ENCODE measurements around the gene CAPG. TPM values are rescaled to one million over a fixed set of nuclear protein-coding genes. Genes with fewer than 3 reads are reported as not detected.
"Not testable (repeated sequence)": the region's sequence is repeated elsewhere in the genome, so short reads cannot be mapped to it uniquely, and the experiment has no call there.

Gene CAPG
- total RNA-seq, 1 donor from 2014 or later, result 76.4 TPM

- Mint-ChIP-seq H3K27me3 (ENCODE audit: unreplicated experiment) (peaks cover 4% of the 10 kb centered on the region), H3K4me3 (ENCODE audit: unreplicated experiment) (no peak overlapping the region), H3K27ac (ENCODE audit: unreplicated experiment) (no peak overlapping the region), H3K4me1 (ENCODE audit: unreplicated experiment) (peaks cover 4% of the 10 kb centered on the region), H3K9me3 (ENCODE audit: unreplicated experiment) (no peaks in the 10 kb centered on the region), H3K36me3 (ENCODE audit: low read depth, unreplicated experiment) (no peaks in the 10 kb centered on the region)
- TF ChIP-seq CTCF (IDR thresholded peaks at IDR 0.05; ENCODE audit: unreplicated experiment), result no peak
- no peak for DNase-seq (ENCODE audit: low spot score)
Observed at GRCh38 chr2:85444629-85445172, 34.5 kb upstream of the CAPG start.

GRCh38 chr2:85441864-85442263, 31.7 kb upstream of the CAPG start:
- Mint-ChIP-seq H3K9me3 (ENCODE audit: unreplicated experiment) (no peaks in the 10 kb centered on the region), H3K27me3 (ENCODE audit: unreplicated experiment) (peaks cover 8% of the 10 kb centered on the region), H3K27ac (ENCODE audit: unreplicated experiment) (no peak overlapping the region), H3K36me3 (ENCODE audit: low read depth, unreplicated experiment) (no peaks in the 10 kb centered on the region), H3K4me1 (ENCODE audit: unreplicated experiment) (peaks cover 12% of the 10 kb centered on the region), H3K4me3 (ENCODE audit: unreplicated experiment) (no peak overlapping the region)
- no peak for TF ChIP-seq CTCF (IDR thresholded peaks at IDR 0.05; ENCODE audit: unreplicated experiment)
- DNase-seq (ENCODE audit: low spot score), result no peak

DNA sequence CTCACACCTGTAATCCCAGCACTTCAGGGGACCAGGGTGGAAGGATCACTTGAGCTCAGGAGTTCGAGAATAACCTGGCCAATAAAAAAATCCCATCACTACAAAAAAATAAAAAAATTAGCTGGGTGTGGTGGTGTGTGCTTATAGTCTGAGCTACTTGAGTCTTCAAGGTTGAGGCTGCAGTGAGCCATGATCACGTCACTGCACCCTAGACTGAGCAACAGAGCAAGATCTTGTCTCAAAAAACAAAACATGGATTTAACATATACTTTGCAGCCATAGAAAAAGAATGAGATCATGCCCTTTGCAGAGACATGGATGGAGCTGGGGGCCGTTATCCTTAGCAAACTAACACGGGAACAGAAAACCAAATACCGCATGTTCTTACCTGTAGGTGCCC, 30.6 kb upstream of the CAPG start:
- Mint-ChIP-seq H3K4me1 (ENCODE audit: unreplicated experiment) (peaks cover 8% of the 10 kb centered on the region), H3K27ac (ENCODE audit: unreplicated experiment) (no peak overlapping the region)
- no peak for TF ChIP-seq CTCF (IDR thresholded peaks at IDR 0.05; ENCODE audit: unreplicated experiment)

GRCh38 chr2:85439986-85440385, 29.8 kb upstream of the CAPG start:
- no peaks in the 10 kb centered on the region for H3K36me3 Mint-ChIP-seq (ENCODE audit: low read depth, unreplicated experiment)
- TF ChIP-seq CTCF (IDR thresholded peaks at IDR 0.05; ENCODE audit: unreplicated experiment), result no peak
- DNase-seq (ENCODE audit: low spot score), result no peak
- H3K4me1 Mint-ChIP-seq (ENCODE audit: unreplicated experiment), result peaks cover 8% of the 10 kb centered on the region
- no peak overlapping the region for H3K4me3 Mint-ChIP-seq (ENCODE audit: unreplicated experiment)
- H3K9me3 Mint-ChIP-seq (ENCODE audit: unreplicated experiment), result no peaks in the 10 kb centered on the region
- H3K27me3 Mint-ChIP-seq (ENCODE audit: unreplicated experiment), result peaks cover 8% of the 10 kb centered on the region
- H3K27ac Mint-ChIP-seq (ENCODE audit: unreplicated experiment), result no peak overlapping the region

More for the DNA sequence above, 30.6 kb upstream of the CAPG start:
- Mint-ChIP-seq H3K4me3 (ENCODE audit: unreplicated experiment) (no peak overlapping the region), H3K36me3 (ENCODE audit: low read depth, unreplicated experiment) (no peaks in the 10 kb centered on the region), H3K9me3 (ENCODE audit: unreplicated experiment) (no peaks in the 10 kb centered on the region), H3K27me3 (ENCODE audit: unreplicated experiment) (peaks cover 8% of the 10 kb centered on the region)
- no peak for DNase-seq (ENCODE audit: low spot score)

DNA sequence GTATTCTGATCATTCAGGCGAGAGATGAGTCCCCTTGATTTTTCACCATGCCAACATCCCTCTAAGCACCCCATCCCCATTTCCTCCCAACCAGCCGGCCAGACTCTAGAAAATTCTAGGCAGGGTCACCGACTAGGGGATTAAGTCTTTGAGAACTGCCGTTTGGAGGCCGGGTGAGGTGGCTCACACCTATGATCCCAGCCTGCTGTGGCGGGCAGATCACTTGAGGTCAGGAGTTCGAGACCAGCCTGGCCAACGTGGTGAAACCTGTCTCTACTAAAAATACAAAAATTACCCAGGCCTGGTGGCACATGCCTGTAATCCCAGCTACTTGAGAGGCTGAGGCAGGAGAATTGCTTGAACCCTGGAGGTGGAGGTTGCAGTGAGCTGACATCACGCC, 29.4 kb upstream of the CAPG start:
- not testable (repeated sequence) for H3K36me3 Mint-ChIP-seq (ENCODE audit: low read depth, unreplicated experiment); H3K9me3 Mint-ChIP-seq (ENCODE audit: unreplicated experiment); DNase-seq (ENCODE audit: low spot score); H3K27ac Mint-ChIP-seq (ENCODE audit: unreplicated experiment); H3K4me3 Mint-ChIP-seq (ENCODE audit: unreplicated experiment); H3K27me3 Mint-ChIP-seq (ENCODE audit: unreplicated experiment); H3K4me1 Mint-ChIP-seq (ENCODE audit: unreplicated experiment)
